DOHH2 (cell line): Measurements from ENCODE around the gene CNBD2.
"Not testable (repeated sequence)": the region's sequence is repeated elsewhere in the genome, so short reads cannot be mapped to it uniquely, and the experiment has no call there.

ENCODE experiments used
- EZH2phosphoT487 ChIP-seq: fragments of 200-600 bp; sonication (generic); IDR thresholded peaks from 2 replicates; pipeline ENCODE4 v1.6.1; 2017; ENCODE audit warnings: borderline replicate concordance, mild to moderate bottlenecking, antibody characterized with exemption, low read length, moderate library complexity, mixed read lengths
- TF ChIP-seq, protein P1 (sequence below): fragments of 200-600 bp; sonication (generic); IDR thresholded peaks from one replicate; pipeline ENCODE4 v1.5.1; 2014; ENCODE audit warnings: antibody characterized with exemption, mild to moderate bottlenecking, low read depth, low read length; ENCODE audit not compliant: poor library complexity, severe bottlenecking

DNA sequence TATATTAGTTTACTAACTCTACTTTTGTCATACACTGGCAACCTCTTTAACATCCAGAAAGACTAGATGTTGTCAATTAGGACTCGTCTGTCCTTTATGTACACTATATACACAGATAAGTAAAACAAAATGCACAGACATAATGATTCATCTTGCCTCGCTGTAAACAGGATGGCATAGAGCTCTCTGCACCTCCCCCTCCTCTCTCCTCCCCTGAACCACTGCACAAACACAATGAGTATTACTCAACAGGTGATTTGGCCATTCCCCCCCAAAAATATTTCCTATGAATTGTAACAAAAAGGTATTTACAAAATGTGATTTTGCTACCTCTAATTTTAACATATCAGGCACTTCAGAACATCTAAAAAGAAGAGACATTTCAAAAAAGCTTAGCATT, 81.0 kb downstream of the CNBD2 start:
- TF ChIP-seq, protein P1, sequence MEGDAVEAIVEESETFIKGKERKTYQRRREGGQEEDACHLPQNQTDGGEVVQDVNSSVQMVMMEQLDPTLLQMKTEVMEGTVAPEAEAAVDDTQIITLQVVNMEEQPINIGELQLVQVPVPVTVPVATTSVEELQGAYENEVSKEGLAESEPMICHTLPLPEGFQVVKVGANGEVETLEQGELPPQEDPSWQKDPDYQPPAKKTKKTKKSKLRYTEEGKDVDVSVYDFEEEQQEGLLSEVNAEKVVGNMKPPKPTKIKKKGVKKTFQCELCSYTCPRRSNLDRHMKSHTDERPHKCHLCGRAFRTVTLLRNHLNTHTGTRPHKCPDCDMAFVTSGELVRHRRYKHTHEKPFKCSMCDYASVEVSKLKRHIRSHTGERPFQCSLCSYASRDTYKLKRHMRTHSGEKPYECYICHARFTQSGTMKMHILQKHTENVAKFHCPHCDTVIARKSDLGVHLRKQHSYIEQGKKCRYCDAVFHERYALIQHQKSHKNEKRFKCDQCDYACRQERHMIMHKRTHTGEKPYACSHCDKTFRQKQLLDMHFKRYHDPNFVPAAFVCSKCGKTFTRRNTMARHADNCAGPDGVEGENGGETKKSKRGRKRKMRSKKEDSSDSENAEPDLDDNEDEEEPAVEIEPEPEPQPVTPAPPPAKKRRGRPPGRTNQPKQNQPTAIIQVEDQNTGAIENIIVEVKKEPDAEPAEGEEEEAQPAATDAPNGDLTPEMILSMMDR = not testable (repeated sequence)
- not testable (repeated sequence) for TF ChIP-seq EZH2phosphoT487
